A673 (cell line): ENCODE measurements around the gene TIGAR. TPM values are rescaled to one million over a fixed set of nuclear protein-coding genes. Genes with fewer than 3 reads are reported as not detected.

Experiments used
- BruUV-seq: library from RNA; stranded (reverse); fragments of 400-500 nt; replicated peaks from 2 replicates; lab custom pipeline; 2021; lab: Mats Ljungman, UMichigan
- CTCF ChIA-PET: fragments of 300-600 bp; sonication (Branson Sonifier 250); formaldehyde crosslinking; loops from one replicate; lab custom pipeline; 2022; ENCODE audit warnings: antibody characterized with exemption; lab: Charles Lee
- POLR2A ChIA-PET: fragments of 300-600 bp; sonication (Branson Sonifier 250); formaldehyde crosslinking; loops from one replicate; lab custom pipeline; 2022; ENCODE audit warnings: antibody characterized with exemption; ENCODE audit not compliant: low non-redundant PET; lab: Charles Lee
- DNase-seq: peaks from one replicate; pipeline ENCODE4 v3.0.0-alpha.2; 2015; ENCODE audit warnings: low spot score
- H3K27ac ChIP-seq: fragments of 200-600 bp; sonication (generic); 2 replicates; pipeline ENCODE4 v1.5.1; 2016; ENCODE audit warnings: mixed run types, low read depth, mild to moderate bottlenecking, mixed read lengths, antibody characterized with exemption, low read length; ENCODE audit not compliant: poor library complexity, severe bottlenecking
- H3K27me3 ChIP-seq: fragments of 200-600 bp; sonication (generic); replicated peaks from 2 replicates; pipeline ENCODE4 v1.6.1; 2017; ENCODE audit warnings: mixed run types, low read depth, mild to moderate bottlenecking, mixed read lengths, antibody characterized with exemption, low read length; ENCODE audit not compliant: insufficient read depth, poor library complexity
- H3K36me3 ChIP-seq: fragments of 200-600 bp; sonication (generic); 2 replicates; pipeline ENCODE4 v1.6.1; 2016; ENCODE audit warnings: mixed run types, mild to moderate bottlenecking, mixed read lengths, antibody characterized with exemption, low read length; ENCODE audit not compliant: insufficient read depth, poor library complexity, severe bottlenecking
- H3K4me1 ChIP-seq: fragments of 200-600 bp; sonication (generic); 2 replicates; pipeline ENCODE4 v1.6.1; 2017; ENCODE audit warnings: mixed run types, mild to moderate bottlenecking, mixed read lengths, antibody characterized with exemption, low read length; ENCODE audit not compliant: insufficient read depth, poor library complexity, severe bottlenecking
- H3K4me3 ChIP-seq: fragments of 200-600 bp; sonication (generic); 2 replicates; pipeline ENCODE4 v1.5.1; 2016; ENCODE audit warnings: low read depth, mixed run types, mild to moderate bottlenecking, mixed read lengths, low read length; ENCODE audit not compliant: poor library complexity, severe bottlenecking
- H3K9me3 ChIP-seq: fragments of 200-600 bp; sonication (generic); 2 replicates; pipeline ENCODE4 v1.6.1; 2016; ENCODE audit warnings: mixed run types, low read depth, mild to moderate bottlenecking, mixed read lengths, antibody characterized with exemption, low read length; ENCODE audit not compliant: poor library complexity, severe bottlenecking
- EZH2 ChIP-seq: fragments of 200-600 bp; sonication (generic); IDR thresholded peaks from 2 replicates; pipeline ENCODE4 v1.6.1; 2017; ENCODE audit warnings: borderline replicate concordance, low read depth, mild to moderate bottlenecking, mixed read lengths, antibody characterized with exemption, low read length; ENCODE audit not compliant: poor library complexity, severe bottlenecking
- intact Hi-C: fragments of 100-400 bp; cut with micrococcal nuclease; formaldehyde crosslinking; loops from one replicate; pipeline ENCODE4 v1.10.0; 2022; ENCODE audit not compliant: unreplicated experiment
- total RNA-seq: library from RNA; stranded (reverse); gene quantifications from 2 replicates; pipeline ENCODE4 v1.2.3, GENCODE V29; 2021
- TF ChIP-seq, protein P1 (sequence below): fragments of 300-800, 200-600 bp; sonication (generic); conservative IDR thresholded peaks from 2 replicates; pipeline ENCODE4 v1.5.1; 2017; ENCODE audit warnings: low read depth, mild to moderate bottlenecking, antibody characterized with exemption, low read length, moderate library complexity, mixed read lengths

Gene TIGAR
- total RNA-seq, 1 experiment from 2014 or later, result 15.5 TPM

DNA sequence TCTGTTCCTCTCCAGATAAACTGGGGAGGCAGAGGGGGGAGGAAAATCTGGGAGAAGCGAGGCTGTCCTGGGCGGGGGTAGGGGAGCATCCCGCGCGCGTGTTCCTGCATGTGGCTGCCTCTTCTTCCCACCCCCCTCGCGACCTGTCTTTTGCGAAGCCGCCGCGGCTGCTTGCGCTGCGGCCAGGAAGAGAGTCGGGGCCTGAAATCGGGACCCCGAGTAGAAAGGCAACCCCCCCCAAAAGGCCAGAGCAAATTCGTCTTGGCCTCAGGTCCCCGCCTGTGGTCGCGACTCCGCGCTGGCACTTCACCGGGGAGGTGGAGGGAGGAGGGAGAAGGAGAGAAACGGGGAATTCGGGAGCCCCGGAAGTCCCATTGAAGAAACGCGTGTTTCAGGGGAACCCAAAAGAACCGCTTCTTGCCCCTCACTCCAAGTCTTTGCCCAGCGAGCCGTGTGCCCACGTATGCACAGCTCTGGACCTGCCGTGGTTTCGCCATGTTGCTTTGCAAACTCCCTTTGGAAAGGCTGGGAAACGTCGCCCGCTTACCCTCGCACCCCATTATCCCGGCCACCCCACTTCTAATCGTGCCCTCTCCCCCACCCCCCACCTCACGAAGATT lies 46.5 kb upstream of the TIGAR start:
- H3K27ac ChIP-seq, result no peak overlapping the region
- H3K4me1 ChIP-seq, result peaks cover 22% of the 10 kb centered on the region
- H3K9me3 ChIP-seq, result no peaks in the 10 kb centered on the region
- intact Hi-C loops, result loop anchor here (5.0 kb wide), 1 partner anchor 617 kb away; no protein-coding TSS in a partner anchor
- no TSS peak for BruUV-seq
- POLR2A ChIA-PET, result no interaction called here
- no peak for DNase-seq
- peak overlapping the region; percentile 20 for H3K4me3 ChIP-seq
- peaks cover 81% of the 10 kb centered on the region for H3K27me3 ChIP-seq
- H3K36me3 ChIP-seq, result no peaks in the 10 kb centered on the region
- CTCF ChIA-PET, result interaction anchor here (0.6 to 0.7 kb wide), 4 partner anchors 10 to 762 kb away, joined by 4 to 11 read pairs (median 7); no protein-coding TSS in a partner anchor
- peak; percentile 58 for TF ChIP-seq EZH2
- TF ChIP-seq, protein P1, sequence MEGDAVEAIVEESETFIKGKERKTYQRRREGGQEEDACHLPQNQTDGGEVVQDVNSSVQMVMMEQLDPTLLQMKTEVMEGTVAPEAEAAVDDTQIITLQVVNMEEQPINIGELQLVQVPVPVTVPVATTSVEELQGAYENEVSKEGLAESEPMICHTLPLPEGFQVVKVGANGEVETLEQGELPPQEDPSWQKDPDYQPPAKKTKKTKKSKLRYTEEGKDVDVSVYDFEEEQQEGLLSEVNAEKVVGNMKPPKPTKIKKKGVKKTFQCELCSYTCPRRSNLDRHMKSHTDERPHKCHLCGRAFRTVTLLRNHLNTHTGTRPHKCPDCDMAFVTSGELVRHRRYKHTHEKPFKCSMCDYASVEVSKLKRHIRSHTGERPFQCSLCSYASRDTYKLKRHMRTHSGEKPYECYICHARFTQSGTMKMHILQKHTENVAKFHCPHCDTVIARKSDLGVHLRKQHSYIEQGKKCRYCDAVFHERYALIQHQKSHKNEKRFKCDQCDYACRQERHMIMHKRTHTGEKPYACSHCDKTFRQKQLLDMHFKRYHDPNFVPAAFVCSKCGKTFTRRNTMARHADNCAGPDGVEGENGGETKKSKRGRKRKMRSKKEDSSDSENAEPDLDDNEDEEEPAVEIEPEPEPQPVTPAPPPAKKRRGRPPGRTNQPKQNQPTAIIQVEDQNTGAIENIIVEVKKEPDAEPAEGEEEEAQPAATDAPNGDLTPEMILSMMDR, result no peak

DNA sequence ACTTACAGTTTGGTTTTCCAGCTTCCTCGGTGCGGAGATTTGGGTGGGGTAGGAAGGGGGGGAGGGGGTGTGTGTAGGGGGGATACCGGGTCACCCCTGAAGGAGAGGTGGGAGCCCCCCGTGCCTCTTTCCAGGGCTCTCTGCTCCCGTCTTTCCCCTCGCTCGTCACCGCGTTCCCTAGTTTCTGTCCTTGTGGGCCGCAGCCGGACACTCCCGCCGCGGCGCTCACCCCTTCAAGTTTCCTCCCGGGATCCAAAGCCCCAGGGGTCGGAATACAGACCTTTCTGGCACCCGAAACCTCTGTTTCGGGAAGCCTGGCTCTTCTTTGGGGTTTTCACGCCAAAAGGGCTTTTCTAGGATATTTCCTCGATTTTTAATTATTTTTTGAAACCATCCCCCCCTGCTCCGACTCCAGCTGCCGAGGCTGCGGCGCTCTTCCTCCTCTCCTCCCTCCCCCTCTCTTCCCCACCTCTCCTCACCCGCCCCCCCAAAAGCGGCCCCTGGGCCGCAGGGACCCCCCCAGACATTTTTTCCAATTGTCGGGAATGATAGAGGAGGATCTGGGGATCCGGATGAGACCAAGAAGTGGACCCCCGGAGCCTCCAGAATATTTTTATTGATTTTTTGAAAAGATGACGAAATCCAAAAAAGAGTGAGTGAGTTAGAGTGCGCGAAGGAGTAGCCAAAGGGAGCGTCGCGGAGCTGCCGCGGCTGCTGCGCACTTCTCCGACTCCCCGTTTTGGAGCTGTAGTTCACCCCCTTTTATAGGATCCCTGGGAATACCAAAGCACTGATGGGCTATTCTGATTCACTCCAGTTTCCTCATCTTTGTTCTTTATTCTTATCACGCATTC lies 45.8 kb upstream of the TIGAR start:
- BruUV-seq, result no TSS peak
- Histone ChIP-seq H3K4me1 (peaks cover 22% of the 10 kb centered on the region), H3K27me3 (peaks cover 74% of the 10 kb centered on the region), H3K4me3 (peak overlapping the region; percentile 20), H3K9me3 (no peaks in the 10 kb centered on the region), H3K36me3 (no peaks in the 10 kb centered on the region), H3K27ac (no peak overlapping the region)
- TF ChIP-seq, protein P1, result no peak
- TF ChIP-seq EZH2, result peak; percentile 100
- ChIA-PET POLR2A (no interaction called here), CTCF (interaction anchor here (0.6 to 1.8 kb wide), 4 partner anchors 11 to 762 kb away, joined by 4 to 18 read pairs (median 8); no protein-coding TSS in a partner anchor)
- intact Hi-C loops, result loop anchor here (5.0 kb wide), 1 partner anchor 618 kb away; no protein-coding TSS in a partner anchor
- no peak for DNase-seq

DNA sequence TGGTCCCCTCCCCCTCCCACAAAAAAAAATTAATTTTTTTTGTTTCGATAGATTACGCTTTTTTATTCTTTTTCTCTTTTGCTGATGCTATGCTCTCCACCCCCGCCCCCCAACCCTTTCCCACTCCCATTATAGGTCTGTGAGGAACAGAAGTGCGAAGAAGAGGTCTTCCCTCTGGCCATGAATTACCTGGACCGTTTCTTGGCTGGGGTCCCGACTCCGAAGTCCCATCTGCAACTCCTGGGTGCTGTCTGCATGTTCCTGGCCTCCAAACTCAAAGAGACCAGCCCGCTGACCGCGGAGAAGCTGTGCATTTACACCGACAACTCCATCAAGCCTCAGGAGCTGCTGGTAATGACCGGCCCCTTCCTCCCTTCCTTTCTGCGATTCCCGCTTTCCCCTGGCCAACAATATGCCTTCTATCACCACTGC lies 45.1 kb upstream of the TIGAR start:
- POLR2A ChIA-PET, result no interaction called here
- H3K4me3 ChIP-seq, result peak overlapping the region; percentile 20
- no TSS peak for BruUV-seq
- intact Hi-C loops, result loop anchor here (2.0 to 5.0 kb wide), 4 partner anchors 169 to 975 kb away; no protein-coding TSS in a partner anchor
- TF ChIP-seq, protein P1, result no peak
- no peak for TF ChIP-seq EZH2
- H3K27me3 ChIP-seq, result peaks cover 68% of the 10 kb centered on the region
- DNase-seq, result no peak
- H3K9me3 ChIP-seq, result no peaks in the 10 kb centered on the region
- H3K36me3 ChIP-seq, result no peaks in the 10 kb centered on the region
- peaks cover 22% of the 10 kb centered on the region for H3K4me1 ChIP-seq
- no peak overlapping the region for H3K27ac ChIP-seq
- CTCF ChIA-PET, result interaction anchor here (1.4 to 1.8 kb wide), 2 partner anchors 390 to 393 kb away, joined by 3 to 18 read pairs; no protein-coding TSS in a partner anchor
